ENCODE results near the gene TDRD3.

The TDRD3 gene

GRCh38 chr13:60352644-60353043, 44.4 kb upstream of the TDRD3 start:
- Histone ChIP-seq H3K4me3 (replicated peaks; ENCODE audit: low read depth, low read length) (no peak overlapping the region), H3K27me3 (replicated peaks; ENCODE audit: control insufficient read depth, insufficient read depth, low read length) (no peaks in the 10 kb centered on the region), H3K36me3 (ENCODE audit: control insufficient read depth, insufficient read depth, low read length) (no peaks in the 10 kb centered on the region)
- no peak for TF ChIP-seq CTCF (IDR thresholded peaks at IDR 0.05; ENCODE audit: insufficient read depth, low read length, poor library complexity, severe bottlenecking)
- DNase-seq (ENCODE audit: extremely low read depth, insufficient read length): no peak

DNA sequence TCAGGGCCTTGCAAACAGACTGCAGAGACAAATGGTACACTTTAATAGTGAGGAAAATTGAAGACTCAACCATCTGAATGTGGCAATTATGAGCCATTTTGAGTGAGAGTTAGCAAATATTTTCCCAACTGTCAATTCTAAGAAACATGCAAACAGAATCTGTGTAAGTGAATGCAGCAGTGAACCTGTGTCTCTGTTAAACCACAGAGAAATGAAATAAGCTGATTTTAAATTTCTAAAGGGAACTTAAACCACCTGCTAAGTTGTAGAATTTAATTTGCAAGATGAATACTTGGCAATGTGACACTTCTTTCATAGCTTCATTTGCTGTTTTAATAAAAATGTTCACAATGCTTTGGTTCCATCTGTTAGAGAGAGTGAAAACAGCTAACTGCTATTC, 42.0 kb upstream of the TDRD3 start:
- no peaks in the 10 kb centered on the region for H3K27me3 ChIP-seq (replicated peaks; ENCODE audit: control insufficient read depth, insufficient read depth, low read length)
- TF ChIP-seq CTCF (IDR thresholded peaks at IDR 0.05; ENCODE audit: insufficient read depth, low read length, poor library complexity, severe bottlenecking): no peak
- no peak overlapping the region for H3K4me3 ChIP-seq (replicated peaks; ENCODE audit: low read depth, low read length)
- H3K36me3 ChIP-seq (ENCODE audit: control insufficient read depth, insufficient read depth, low read length): no peaks in the 10 kb centered on the region
- no peak for DNase-seq (ENCODE audit: extremely low read depth, insufficient read length)

DNA sequence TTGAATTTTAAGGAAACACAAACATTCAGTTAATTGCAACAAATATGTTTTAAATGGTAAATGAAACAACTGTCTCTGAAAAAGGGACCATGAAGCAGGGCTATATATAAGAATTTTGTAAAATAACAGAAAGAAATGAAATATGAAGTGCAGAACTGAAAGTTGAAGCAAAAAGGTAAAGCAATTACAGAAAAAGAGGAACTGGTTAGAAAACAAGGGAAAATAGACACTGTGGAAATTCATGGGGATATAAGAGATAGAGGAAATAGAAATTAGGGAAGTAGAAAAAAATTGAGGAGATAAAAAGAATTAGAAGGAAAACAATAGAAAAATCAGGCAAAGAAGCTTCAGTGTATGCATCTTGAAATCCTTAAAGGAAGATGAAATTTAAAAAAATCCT, 40.0 kb upstream of the TDRD3 start:
- TF ChIP-seq CTCF (IDR thresholded peaks at IDR 0.05; ENCODE audit: insufficient read depth, low read length, poor library complexity, severe bottlenecking): no peak

GRCh38 chr13:60358453-60358852, 38.6 kb upstream of the TDRD3 start:
- TF ChIP-seq CTCF (IDR thresholded peaks at IDR 0.05; ENCODE audit: insufficient read depth, low read length, poor library complexity, severe bottlenecking): no peak
- Histone ChIP-seq H3K4me3 (replicated peaks; ENCODE audit: low read depth, low read length) (no peak overlapping the region), H3K27me3 (replicated peaks; ENCODE audit: control insufficient read depth, insufficient read depth, low read length) (no peaks in the 10 kb centered on the region), H3K36me3 (ENCODE audit: control insufficient read depth, insufficient read depth, low read length) (no peaks in the 10 kb centered on the region)
- no peak for DNase-seq (ENCODE audit: extremely low read depth, insufficient read length)

More for the DNA sequence above, 40.0 kb upstream of the TDRD3 start:
- Histone ChIP-seq H3K36me3 (ENCODE audit: control insufficient read depth, insufficient read depth, low read length) (no peaks in the 10 kb centered on the region), H3K4me3 (replicated peaks; ENCODE audit: low read depth, low read length) (no peak overlapping the region), H3K27me3 (replicated peaks; ENCODE audit: control insufficient read depth, insufficient read depth, low read length) (no peaks in the 10 kb centered on the region)
- no peak for DNase-seq (ENCODE audit: extremely low read depth, insufficient read length)

DNA sequence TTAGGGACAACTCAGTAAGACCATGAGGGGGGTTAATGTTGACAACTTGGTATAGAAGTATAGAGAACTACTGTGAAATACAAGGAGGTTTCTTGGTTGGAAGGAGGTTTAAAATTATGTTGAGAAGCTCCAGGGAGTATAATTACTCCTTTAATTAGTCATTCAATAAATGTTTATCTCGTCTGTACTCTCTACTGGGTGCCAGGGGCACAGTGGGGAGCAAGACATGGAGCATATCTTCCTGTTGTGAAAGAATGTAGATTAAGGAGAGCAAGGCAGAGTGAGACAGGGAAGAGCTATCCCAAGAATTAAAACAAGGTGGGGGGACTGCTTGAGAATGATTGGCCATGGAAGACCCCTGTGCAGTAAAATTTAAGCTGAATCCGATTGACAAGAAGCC, 33.7 kb upstream of the TDRD3 start:
- no peak for TF ChIP-seq CTCF (IDR thresholded peaks at IDR 0.05; ENCODE audit: insufficient read depth, low read length, poor library complexity, severe bottlenecking)
- no peak overlapping the region for H3K4me3 ChIP-seq (replicated peaks; ENCODE audit: low read depth, low read length)
- H3K27me3 ChIP-seq (replicated peaks; ENCODE audit: control insufficient read depth, insufficient read depth, low read length): no peaks in the 10 kb centered on the region
- DNase-seq (ENCODE audit: extremely low read depth, insufficient read length): no peak
- H3K36me3 ChIP-seq (ENCODE audit: control insufficient read depth, insufficient read depth, low read length): no peaks in the 10 kb centered on the region

GRCh38 chr13:60369242-60369641, 27.8 kb upstream of the TDRD3 start:
- no peaks in the 10 kb centered on the region for H3K27me3 ChIP-seq (replicated peaks; ENCODE audit: control insufficient read depth, insufficient read depth, low read length)
- peak; percentile 29 for TF ChIP-seq CTCF (IDR thresholded peaks at IDR 0.05; ENCODE audit: insufficient read depth, low read length, poor library complexity, severe bottlenecking)
- no peaks in the 10 kb centered on the region for H3K36me3 ChIP-seq (ENCODE audit: control insufficient read depth, insufficient read depth, low read length)
- no peak overlapping the region for H3K4me3 ChIP-seq (replicated peaks; ENCODE audit: low read depth, low read length)
- no peak for DNase-seq (ENCODE audit: extremely low read depth, insufficient read length)

Data from GM06990 (cell line).